ENCODE data around the gene CHRM2. TPM values are rescaled to one million over a fixed set of nuclear protein-coding genes. Genes with fewer than 3 reads are reported as not detected.

CHRM2 gene
- total RNA-seq, 1 experiment from 2014 or later, result not detected

- no peak for ATAC-seq
- Histone ChIP-seq H3K9me3 (ENCODE audit: control insufficient read depth in 1 of 2, insufficient read depth in 1 of 2, low read depth in 1 of 2, low read length in 2 of 2) (peaks cover 0 to 9% of the 10 kb centered on the region in 2 experiments; a peak in 2 of 4 replicates), H3K9me2 (ENCODE audit: insufficient read depth) (no peaks in the 10 kb centered on the region)
Observed at GRCh38 chr7:136865777-136866176, 2.7 kb upstream of the CHRM2 start.

More at GRCh38 chr7:136865777-136866176, 2.7 kb upstream of the CHRM2 start:
- RAD21 ChIA-PET (ENCODE audit: low non-redundant PET in 1 of 2, low total read pairs in 2 of 2, uncharacterized antibody in 2 of 2, unreplicated experiment in 2 of 2), result no interaction called here
- H3K4me3 ChIP-seq (replicated peaks in 1 of 2; ENCODE audit: low read depth in 1 of 2, low read length in 2 of 2), result no peak overlapping the region
- no peaks in the 10 kb centered on the region for H3K36me3 ChIP-seq (ENCODE audit: control insufficient read depth in 1 of 2, insufficient read depth in 2 of 2, low read length in 2 of 2)
- TF ChIP-seq ATF3 (IDR thresholded peaks at IDR 0.05), result no peak
- TF ChIP-seq EZH2phosphoT487 (IDR thresholded peaks at IDR 0.05; ENCODE audit: borderline replicate concordance), result no peak
- no peak for TF ChIP-seq TCF7L2 (IDR thresholded peaks at IDR 0.05; ENCODE audit: borderline replicate concordance, extremely low read depth, insufficient read depth, insufficient read length)
- no peak for TF ChIP-seq ZBTB33 (IDR thresholded peaks at IDR 0.05; ENCODE audit: extremely low read depth, insufficient replicate concordance, low read length)
- TF ChIP-seq YY1 (IDR thresholded peaks at IDR 0.05; ENCODE audit: extremely low read depth, insufficient replicate concordance, low read depth, low read length), result no peak
- no peak for TF ChIP-seq RAD21 (IDR thresholded peaks at IDR 0.05; ENCODE audit: low read depth)
- no peak for TF ChIP-seq REST (IDR thresholded peaks at IDR 0.05; ENCODE audit: low read depth)
- no peak for TF ChIP-seq SRF (IDR thresholded peaks at IDR 0.05; ENCODE audit: low read depth)
- TF ChIP-seq ELF1 (IDR thresholded peaks at IDR 0.05; ENCODE audit: borderline replicate concordance, low read depth), result no peak
- TF ChIP-seq MAX (IDR thresholded peaks at IDR 0.05), result no peak
- TF ChIP-seq EZH2 (IDR thresholded peaks at IDR 0.05), result no peak
- TF ChIP-seq SP1 (IDR thresholded peaks at IDR 0.05; ENCODE audit: low read depth), result no peak
- TF ChIP-seq CEBPB (IDR thresholded peaks at IDR 0.05; ENCODE audit: low read depth), result no peak
- no peak for TF ChIP-seq CBX3 (IDR thresholded peaks at IDR 0.05; ENCODE audit: low read depth)
- intact Hi-C loops (cut with micrococcal nuclease), result no loop called here
- no peak overlapping the region for H3K27ac ChIP-seq (ENCODE audit: low read depth, low read length)
- H3K4me1 ChIP-seq (ENCODE audit: control insufficient read depth in 1 of 2, insufficient read depth in 2 of 2, low read length in 2 of 2), result no peaks in the 10 kb centered on the region
- H3K4me2 ChIP-seq (ENCODE audit: low read length), result no peak overlapping the region
- H3K79me2 ChIP-seq (ENCODE audit: insufficient read depth, low read length), result no peaks in the 10 kb centered on the region
- POLR2A ChIA-PET, result no interaction called here
- H3K9ac ChIP-seq (ENCODE audit: low read length), result no peak overlapping the region
- no peak overlapping the region for H2AFZ ChIP-seq (ENCODE audit: low read depth, low read length, poor library complexity, severe bottlenecking)
- BruUV-seq (replicated peaks), result no TSS peak
- H3K27me3 ChIP-seq (ENCODE audit: insufficient read depth, low read length), result no peaks in the 10 kb centered on the region
- DNase-seq (ENCODE audit: low read depth, low spot score), result no peak
- H4K20me1 ChIP-seq (ENCODE audit: insufficient read depth), result no peaks in the 10 kb centered on the region
- CTCF ChIA-PET, result no interaction called here
